ENCODE data around the gene SLC47A2.
"Not testable (repeated sequence)": the region's sequence is repeated elsewhere in the genome, so short reads cannot be mapped to it uniquely, and the experiment has no call there.

SLC47A2 gene

DNA sequence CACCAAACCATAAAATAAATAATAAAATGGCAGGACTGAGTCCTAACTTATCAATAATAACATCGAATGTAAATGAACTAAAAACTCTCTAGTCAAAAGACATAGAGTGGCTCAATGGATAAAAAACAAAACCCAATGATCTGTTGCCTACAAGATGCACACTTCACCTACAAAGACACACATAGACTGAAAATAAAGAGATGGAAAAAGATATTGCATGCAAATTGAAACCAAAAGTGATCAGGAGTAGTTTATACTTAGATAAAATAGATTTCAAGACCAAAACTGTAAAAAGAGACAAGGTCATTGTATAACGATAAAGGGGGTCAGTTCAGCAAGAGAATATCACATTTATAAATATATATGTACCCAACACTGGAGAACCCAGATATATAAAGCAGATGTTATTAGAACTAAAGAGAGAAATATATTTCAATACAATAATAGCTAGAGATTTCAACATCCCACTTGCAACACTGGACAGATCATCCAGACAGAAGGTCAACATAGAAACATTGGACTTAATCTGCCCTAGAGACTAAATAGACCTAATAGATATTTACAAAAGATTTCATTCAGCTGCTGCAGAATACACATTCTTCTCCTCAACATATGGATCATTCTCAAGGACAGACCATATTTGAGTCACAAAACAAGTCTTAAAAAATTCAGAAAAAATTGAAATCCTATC is 29.8 kb downstream of the SLC47A2 start:
- DNase-seq (ENCODE audit: low read depth in 1 of 2, low spot score in 1 of 2) = no peak
- H3K4me3 ChIP-seq (replicated peaks; ENCODE audit: insufficient read depth, low read length) = no peak overlapping the region
- no peaks in the 10 kb centered on the region for H3K27me3 ChIP-seq (ENCODE audit: insufficient read depth, poor library complexity, severe bottlenecking)
- TF ChIP-seq, protein P1, sequence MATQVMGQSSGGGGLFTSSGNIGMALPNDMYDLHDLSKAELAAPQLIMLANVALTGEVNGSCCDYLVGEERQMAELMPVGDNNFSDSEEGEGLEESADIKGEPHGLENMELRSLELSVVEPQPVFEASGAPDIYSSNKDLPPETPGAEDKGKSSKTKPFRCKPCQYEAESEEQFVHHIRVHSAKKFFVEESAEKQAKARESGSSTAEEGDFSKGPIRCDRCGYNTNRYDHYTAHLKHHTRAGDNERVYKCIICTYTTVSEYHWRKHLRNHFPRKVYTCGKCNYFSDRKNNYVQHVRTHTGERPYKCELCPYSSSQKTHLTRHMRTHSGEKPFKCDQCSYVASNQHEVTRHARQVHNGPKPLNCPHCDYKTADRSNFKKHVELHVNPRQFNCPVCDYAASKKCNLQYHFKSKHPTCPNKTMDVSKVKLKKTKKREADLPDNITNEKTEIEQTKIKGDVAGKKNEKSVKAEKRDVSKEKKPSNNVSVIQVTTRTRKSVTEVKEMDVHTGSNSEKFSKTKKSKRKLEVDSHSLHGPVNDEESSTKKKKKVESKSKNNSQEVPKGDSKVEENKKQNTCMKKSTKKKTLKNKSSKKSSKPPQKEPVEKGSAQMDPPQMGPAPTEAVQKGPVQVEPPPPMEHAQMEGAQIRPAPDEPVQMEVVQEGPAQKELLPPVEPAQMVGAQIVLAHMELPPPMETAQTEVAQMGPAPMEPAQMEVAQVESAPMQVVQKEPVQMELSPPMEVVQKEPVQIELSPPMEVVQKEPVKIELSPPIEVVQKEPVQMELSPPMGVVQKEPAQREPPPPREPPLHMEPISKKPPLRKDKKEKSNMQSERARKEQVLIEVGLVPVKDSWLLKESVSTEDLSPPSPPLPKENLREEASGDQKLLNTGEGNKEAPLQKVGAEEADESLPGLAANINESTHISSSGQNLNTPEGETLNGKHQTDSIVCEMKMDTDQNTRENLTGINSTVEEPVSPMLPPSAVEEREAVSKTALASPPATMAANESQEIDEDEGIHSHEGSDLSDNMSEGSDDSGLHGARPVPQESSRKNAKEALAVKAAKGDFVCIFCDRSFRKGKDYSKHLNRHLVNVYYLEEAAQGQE (IDR thresholded peaks at IDR 0.05; ENCODE audit: insufficient replicate concordance, low read depth) = no peak
- TF ChIP-seq GABPA (IDR thresholded peaks at IDR 0.05; ENCODE audit: low read depth) = no peak
- TF ChIP-seq SPI1 (IDR thresholded peaks at IDR 0.05; ENCODE audit: borderline replicate concordance, low read depth) = no peak
- no peak for TF ChIP-seq POLR2AphosphoS5 (IDR thresholded peaks at IDR 0.05; ENCODE audit: low read depth)
- TF ChIP-seq, protein P2, sequence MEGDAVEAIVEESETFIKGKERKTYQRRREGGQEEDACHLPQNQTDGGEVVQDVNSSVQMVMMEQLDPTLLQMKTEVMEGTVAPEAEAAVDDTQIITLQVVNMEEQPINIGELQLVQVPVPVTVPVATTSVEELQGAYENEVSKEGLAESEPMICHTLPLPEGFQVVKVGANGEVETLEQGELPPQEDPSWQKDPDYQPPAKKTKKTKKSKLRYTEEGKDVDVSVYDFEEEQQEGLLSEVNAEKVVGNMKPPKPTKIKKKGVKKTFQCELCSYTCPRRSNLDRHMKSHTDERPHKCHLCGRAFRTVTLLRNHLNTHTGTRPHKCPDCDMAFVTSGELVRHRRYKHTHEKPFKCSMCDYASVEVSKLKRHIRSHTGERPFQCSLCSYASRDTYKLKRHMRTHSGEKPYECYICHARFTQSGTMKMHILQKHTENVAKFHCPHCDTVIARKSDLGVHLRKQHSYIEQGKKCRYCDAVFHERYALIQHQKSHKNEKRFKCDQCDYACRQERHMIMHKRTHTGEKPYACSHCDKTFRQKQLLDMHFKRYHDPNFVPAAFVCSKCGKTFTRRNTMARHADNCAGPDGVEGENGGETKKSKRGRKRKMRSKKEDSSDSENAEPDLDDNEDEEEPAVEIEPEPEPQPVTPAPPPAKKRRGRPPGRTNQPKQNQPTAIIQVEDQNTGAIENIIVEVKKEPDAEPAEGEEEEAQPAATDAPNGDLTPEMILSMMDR (IDR thresholded peaks at IDR 0.05; ENCODE audit: insufficient read depth, low read length) = no peak
- no peak overlapping the region for H3K27ac ChIP-seq (replicated peaks)

DNA sequence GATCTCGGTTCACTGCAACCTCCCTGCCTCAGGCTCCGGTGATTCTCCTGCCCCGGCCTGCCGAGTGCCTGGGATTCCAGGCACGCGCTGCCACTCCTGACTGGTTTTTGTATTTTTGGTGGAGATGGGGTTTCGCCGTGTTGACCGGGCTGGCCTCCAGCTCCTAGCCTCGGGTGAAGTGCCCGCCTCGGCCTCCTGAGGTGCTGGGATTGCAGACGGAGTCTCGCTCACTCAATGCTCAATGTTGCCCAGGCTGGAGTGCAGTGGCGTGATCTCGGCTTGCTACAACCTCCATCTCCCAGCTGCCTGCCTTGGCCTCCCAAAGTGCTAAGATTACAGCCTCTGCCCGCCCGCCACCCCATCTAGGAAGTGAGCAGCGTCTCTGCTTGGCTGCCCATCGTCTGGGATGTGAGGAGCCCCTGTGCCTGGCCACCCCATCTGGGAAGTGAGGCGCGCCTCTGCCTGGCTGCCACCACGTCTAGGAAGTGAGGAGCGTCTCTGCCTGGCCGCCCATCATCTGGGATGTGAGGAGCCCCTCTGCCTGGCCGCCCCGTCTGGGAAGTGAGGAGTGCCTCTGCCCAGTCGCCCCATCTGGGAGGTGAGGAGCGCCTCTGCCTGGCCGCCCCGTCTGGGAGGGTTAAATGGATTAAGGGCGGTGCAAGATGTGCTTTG is 31.3 kb downstream of the SLC47A2 start:
- not testable (repeated sequence) for H3K27me3 ChIP-seq (ENCODE audit: insufficient read depth, poor library complexity, severe bottlenecking); DNase-seq (ENCODE audit: low read depth in 1 of 2, low spot score in 1 of 2); H3K4me3 ChIP-seq (replicated peaks; ENCODE audit: insufficient read depth, low read length); H3K27ac ChIP-seq (replicated peaks)

DNA sequence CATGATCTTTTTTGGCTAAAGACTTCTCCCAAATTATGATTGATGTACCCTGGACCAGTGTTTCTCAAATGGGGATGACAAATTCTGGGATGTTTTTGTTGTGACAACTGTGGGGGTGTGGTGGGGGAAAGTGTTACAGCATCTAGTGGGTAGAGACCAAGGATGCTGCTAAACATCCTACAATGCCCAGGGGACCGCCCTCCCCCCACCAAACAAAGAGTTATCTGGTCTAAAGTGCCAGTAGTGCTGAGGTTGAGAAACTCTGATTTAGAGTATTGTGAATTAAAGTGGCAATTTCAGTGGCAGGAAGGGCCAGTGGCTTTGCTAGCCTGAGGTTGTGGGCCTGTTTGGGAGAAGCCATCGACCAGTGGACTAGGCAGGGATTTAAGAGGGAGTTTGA is 33.3 kb downstream of the SLC47A2 start:
- TF ChIP-seq, protein P1 (IDR thresholded peaks at IDR 0.05; ENCODE audit: insufficient replicate concordance, low read depth) = no peak
- TF ChIP-seq, protein P2 (IDR thresholded peaks at IDR 0.05; ENCODE audit: insufficient read depth, low read length) = no peak
- TF ChIP-seq POLR2AphosphoS5 (IDR thresholded peaks at IDR 0.05; ENCODE audit: low read depth) = no peak
- no peak for TF ChIP-seq GABPA (IDR thresholded peaks at IDR 0.05; ENCODE audit: low read depth)
- H3K27me3 ChIP-seq (ENCODE audit: insufficient read depth, poor library complexity, severe bottlenecking) = no peaks in the 10 kb centered on the region
- no peak overlapping the region for H3K27ac ChIP-seq (replicated peaks)
- no peak overlapping the region for H3K4me3 ChIP-seq (replicated peaks; ENCODE audit: insufficient read depth, low read length)
- DNase-seq (ENCODE audit: low read depth in 1 of 2, low spot score in 1 of 2) = no peak

DNA sequence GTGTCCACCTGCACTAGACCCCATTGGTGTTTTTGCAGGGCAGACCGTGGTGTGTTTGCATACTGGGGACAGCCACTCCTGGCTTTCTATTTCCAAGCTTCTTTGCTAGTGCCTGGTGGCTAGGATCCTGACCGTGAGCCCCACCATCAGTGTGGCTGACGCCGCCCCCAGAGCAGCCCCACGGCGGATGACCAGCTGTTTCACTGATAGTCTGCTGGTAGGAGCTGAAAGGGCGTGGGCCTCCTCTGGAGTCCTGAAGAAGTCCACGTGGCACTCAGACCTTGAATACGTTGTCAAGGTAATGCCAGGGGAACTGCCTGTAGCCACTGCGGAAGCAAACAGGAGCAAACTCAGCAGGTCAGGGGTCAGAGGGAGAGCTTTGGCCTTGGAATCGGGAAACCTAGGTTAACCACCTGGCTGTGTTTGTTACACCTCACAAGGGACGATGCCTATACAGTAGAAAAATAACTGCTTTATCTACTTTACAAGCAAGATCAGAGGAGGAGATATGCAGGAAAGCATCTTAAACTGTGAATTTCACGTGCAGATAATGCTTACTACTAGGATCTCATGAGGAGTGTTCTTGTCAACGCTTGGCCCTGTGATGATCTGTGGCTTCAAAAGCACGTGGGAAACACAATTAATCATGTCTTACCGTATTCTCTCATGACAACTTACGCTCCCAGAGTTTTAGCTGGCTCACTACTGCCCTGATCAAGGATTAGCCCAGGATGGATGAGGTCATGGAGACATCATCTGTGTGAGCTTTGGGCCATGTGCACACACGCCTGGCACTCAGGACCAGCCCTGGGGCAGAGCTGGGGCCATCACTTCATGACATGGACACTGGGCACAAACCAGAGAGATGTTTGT is 37.6 kb downstream of the SLC47A2 start:
- TF ChIP-seq POLR2AphosphoS5 (IDR thresholded peaks at IDR 0.05; ENCODE audit: low read depth) (no peak), GABPA (IDR thresholded peaks at IDR 0.05; ENCODE audit: low read depth) (no peak), SPI1 (IDR thresholded peaks at IDR 0.05; ENCODE audit: borderline replicate concordance, low read depth) (no peak)
- TF ChIP-seq, protein P1 (IDR thresholded peaks at IDR 0.05; ENCODE audit: insufficient replicate concordance, low read depth) = no peak
- TF ChIP-seq, protein P2 (IDR thresholded peaks at IDR 0.05; ENCODE audit: insufficient read depth, low read length) = no peak
- H3K4me3 ChIP-seq (replicated peaks; ENCODE audit: insufficient read depth, low read length) = no peak overlapping the region
- no peak overlapping the region for H3K27ac ChIP-seq (replicated peaks)
- DNase-seq (ENCODE audit: low read depth in 1 of 2, low spot score in 1 of 2) = no peak
- H3K27me3 ChIP-seq (ENCODE audit: insufficient read depth, poor library complexity, severe bottlenecking) = no peaks in the 10 kb centered on the region
